ENCODE data around the gene PEX11A. TPM values are rescaled to one million over a fixed set of nuclear protein-coding genes. Genes with fewer than 3 reads are reported as not detected.
A peak's percentile ranks its signal among the peaks of the same experiment; 100 is the strongest.

PEX11A gene
- total and polyA plus RNA-seq, 2 of the 8 experiments (the other 6 are each of a cell fraction or from before 2014, with no cell fraction given), result 2.9 to 3.0 TPM

GRCh38 chr15:89673165-89673512 is 17.4 kb downstream of the PEX11A start (continued):
- TF ChIP-seq CTCF (IDR thresholded peaks at IDR 0.05; ENCODE audit: control extremely low read depth in 1 of 3, insufficient read depth in 1 of 3, low read depth in 1 of 3, low read length in 3 of 3) (peak; percentile 84 to 94 (median 93)), CREB1 (IDR thresholded peaks at IDR 0.05) (peak; percentile 20; the same call in 1 of the 2 replicates), CHD1 (IDR thresholded peaks at IDR 0.05; ENCODE audit: low read depth, low read length) (no peak), EP300 (IDR thresholded peaks at IDR 0.05; ENCODE audit: borderline replicate concordance in 1 of 2, low read depth in 2 of 2, low read length in 2 of 2) (no peak), CHD2 (IDR thresholded peaks at IDR 0.05; ENCODE audit: low read length) (no peak)
- TF ChIP-seq, protein P1, sequence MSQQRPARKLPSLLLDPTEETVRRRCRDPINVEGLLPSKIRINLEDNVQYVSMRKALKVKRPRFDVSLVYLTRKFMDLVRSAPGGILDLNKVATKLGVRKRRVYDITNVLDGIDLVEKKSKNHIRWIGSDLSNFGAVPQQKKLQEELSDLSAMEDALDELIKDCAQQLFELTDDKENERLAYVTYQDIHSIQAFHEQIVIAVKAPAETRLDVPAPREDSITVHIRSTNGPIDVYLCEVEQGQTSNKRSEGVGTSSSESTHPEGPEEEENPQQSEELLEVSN (IDR thresholded peaks at IDR 0.05), result 0 out of 2 replicates have a peak, but pooled peaks have one; percentile 11
